ENCODE results near the gene GALNT16. TPM values are rescaled to one million over a fixed set of nuclear protein-coding genes. Genes with fewer than 3 reads are reported as not detected.
"Not testable (repeated sequence)": the region's sequence is repeated elsewhere in the genome, so short reads cannot be mapped to it uniquely, and the experiment has no call there.

GALNT16 gene
- total RNA-seq, 1 experiment from 2014 or later: 12.6 TPM

GRCh38 chr14:69284170-69284569 lies 24.2 kb downstream of the GALNT16 start:
- DNase-seq (ENCODE audit: low read depth): no peak

- no peak for DNase-seq (ENCODE audit: low read depth)
These were observed 25.8 kb downstream of the GALNT16 start for GRCh38 chr14:69285661-69286255.

- DNase-seq (ENCODE audit: low read depth): peak; percentile 32
These were observed 27.4 kb downstream of the GALNT16 start for GRCh38 chr14:69287098-69288010.

GRCh38 chr14:69288011-69288771 lies 28.2 kb downstream of the GALNT16 start:
- DNase-seq (ENCODE audit: low read depth): peak; percentile 20

- no peak for DNase-seq (ENCODE audit: low read depth)
These were observed 29.2 kb downstream of the GALNT16 start for GRCh38 chr14:69288956-69289705.

GRCh38 chr14:69289811-69290520 lies 30.0 kb downstream of the GALNT16 start:
- DNase-seq (ENCODE audit: low read depth): no peak

- DNase-seq (ENCODE audit: low read depth): not testable (repeated sequence)
These were observed 30.9 kb downstream of the GALNT16 start for GRCh38 chr14:69290881-69291280.

- DNase-seq (ENCODE audit: low read depth): no peak
These were observed 31.4 kb downstream of the GALNT16 start for GRCh38 chr14:69291396-69291795.

- DNase-seq (ENCODE audit: low read depth): peak; percentile 38
These were observed 32.1 kb downstream of the GALNT16 start for GRCh38 chr14:69291891-69292561.

GRCh38 chr14:69298131-69299071 lies 38.4 kb downstream of the GALNT16 start:
- no peak for DNase-seq (ENCODE audit: low read depth)

GRCh38 chr14:69299286-69300035 lies 39.5 kb downstream of the GALNT16 start:
- DNase-seq (ENCODE audit: low read depth): no peak

GRCh38 chr14:69300601-69301221 lies 40.8 kb downstream of the GALNT16 start:
- DNase-seq (ENCODE audit: low read depth): no peak

- DNase-seq (ENCODE audit: low read depth): no peak
These were observed 43.1 kb downstream of the GALNT16 start for GRCh38 chr14:69303086-69303485.

- no peak for DNase-seq (ENCODE audit: low read depth)
These were observed 52.6 kb downstream of the GALNT16 start for GRCh38 chr14:69312608-69313007.

GRCh38 chr14:69313176-69313575 lies 53.2 kb downstream of the GALNT16 start:
- DNase-seq (ENCODE audit: low read depth): no peak

GRCh38 chr14:69314327-69314726 lies 54.4 kb downstream of the GALNT16 start:
- DNase-seq (ENCODE audit: low read depth): no peak

- peak; percentile 9 for DNase-seq (ENCODE audit: low read depth)
These were observed 55.3 kb downstream of the GALNT16 start for GRCh38 chr14:69315301-69315700.
